HS-27A (cell line): Measurements from ENCODE around the gene YWHAB.

Experiments
- DNase-seq: peaks from one replicate; pipeline ENCODE4 v3.0.0-alpha.2; 2012; ENCODE audit warnings: low read depth, missing footprints

YWHAB gene

DNA sequence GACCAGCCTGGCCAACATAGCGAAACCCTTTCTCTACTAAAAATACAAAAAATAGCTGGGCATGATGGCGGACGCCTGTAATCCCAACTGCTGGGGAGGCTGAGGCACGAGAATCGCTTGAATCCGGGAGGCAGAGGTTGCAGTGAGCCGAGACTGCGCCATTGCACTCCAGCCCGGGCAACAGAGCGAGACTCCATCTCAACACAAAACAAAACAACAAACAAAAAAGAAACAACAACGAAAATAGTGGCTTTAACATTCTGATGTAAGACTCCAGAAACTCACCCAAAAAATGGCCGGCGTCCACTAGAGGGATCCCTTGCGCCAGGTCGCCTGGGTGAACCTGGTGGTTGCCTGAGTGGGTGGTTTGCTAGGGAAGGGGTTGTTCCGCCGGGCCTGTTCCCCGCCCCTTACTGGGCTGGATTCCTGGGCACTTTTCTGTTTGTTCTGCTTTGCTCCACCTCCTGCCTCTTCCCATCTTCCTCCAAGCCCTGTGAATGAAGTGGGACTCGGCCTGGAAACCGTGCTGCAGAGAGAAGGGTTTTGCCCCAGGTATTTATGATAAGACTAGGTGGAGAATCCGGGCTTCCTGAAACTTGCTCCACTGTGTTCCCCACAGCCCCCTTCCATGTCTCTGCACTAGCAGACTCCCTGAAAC lies 25.9 kb downstream of the YWHAB start:
- DNase-seq: no peak

DNA sequence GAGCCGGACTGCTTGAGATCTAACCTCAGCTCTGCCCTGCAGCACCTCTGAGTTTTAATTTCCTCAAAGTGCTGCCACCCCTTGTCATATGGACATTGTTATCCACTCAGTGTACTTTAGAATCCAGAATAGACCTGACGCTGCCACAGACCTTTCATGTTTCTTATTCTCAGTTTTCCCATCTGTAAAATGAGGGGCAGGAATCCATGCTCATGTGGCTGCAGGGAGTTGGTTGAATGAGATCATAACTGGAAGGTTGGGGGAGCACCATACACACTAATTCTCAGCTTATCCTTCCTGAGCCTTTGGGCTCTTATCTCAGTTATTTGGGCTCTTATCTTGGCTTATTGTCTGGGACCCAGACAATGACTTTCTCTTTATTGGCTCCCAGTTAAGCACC lies 26.7 kb downstream of the YWHAB start:
- DNase-seq: no peak

DNA sequence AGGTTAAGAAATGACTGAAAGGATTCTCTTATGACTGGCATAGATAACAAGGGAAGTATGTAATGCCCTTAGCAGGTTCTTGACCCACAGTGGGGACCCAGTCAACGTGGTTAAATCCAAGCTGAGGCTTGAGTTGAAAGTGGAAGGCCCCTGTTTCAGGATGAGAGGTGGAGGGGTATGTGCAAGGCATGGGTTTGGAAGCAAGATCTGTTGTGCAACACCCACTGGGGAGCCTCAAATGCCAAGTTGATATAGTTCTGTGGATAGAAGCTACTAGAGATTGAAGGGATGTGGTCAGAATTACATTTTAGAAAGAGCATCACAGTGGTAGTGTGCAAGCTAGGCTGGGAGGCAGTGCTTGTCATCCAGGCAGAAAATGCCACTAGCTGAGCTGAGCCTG lies 29.4 kb downstream of the YWHAB start:
- no peak for DNase-seq

DNA sequence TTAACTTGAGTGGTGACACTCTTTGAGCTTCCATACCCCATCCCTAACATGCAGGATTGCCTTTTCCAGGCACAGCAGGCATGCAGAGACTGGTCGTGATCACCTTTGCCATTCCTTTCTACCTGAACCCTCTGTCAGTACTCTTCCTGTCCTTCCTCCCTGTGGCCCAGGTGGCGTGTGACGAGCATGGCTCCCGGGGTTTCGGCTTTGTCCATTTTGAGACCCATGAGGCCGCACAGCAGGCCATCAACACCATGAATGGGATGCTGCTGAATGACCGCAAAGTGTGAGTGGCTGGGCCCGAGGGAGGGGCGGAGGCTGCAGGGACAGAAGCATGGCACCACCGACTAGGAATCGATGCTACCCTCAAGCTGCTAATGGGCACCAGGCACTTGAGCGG lies 31.1 kb downstream of the YWHAB start:
- DNase-seq: no peak

DNA sequence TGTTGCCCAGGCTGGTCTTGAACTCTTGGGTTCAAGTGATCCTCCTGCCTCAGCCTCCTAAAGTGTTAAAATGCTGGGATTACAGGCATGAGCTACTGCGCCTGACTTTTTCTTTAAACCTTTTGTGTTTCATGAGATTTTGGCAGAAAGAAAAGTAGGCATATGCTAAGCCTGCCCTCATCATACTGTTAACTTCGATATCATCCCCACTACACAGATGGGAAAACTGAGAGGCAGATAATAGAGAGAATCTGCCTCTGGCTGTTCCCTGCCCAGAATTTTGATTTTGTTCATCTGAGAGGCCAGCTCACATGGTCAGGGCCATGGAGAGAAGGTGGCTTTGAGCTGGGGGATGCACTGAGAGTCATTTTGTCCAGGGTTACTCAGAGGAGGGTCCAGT lies 31.9 kb downstream of the YWHAB start:
- no peak for DNase-seq

DNA sequence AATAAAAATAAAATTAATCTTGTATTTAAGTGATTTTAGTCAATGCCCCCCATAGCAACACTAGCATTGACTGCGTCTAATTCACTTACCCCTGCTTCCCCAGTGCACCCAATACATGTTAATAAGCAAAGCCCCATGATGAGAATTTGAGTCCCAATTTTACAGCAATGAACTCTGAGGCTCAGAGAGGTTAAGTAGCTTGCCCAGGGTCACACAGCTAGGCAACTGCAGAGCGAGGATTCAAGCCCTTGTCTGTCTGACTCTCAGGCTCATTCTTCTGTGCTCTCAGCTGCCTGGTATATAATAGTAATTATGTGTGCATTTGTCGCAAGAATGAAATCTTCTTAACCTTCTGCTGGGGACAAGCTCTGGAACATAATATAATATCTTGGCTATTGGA lies 32.8 kb downstream of the YWHAB start:
- no peak for DNase-seq

DNA sequence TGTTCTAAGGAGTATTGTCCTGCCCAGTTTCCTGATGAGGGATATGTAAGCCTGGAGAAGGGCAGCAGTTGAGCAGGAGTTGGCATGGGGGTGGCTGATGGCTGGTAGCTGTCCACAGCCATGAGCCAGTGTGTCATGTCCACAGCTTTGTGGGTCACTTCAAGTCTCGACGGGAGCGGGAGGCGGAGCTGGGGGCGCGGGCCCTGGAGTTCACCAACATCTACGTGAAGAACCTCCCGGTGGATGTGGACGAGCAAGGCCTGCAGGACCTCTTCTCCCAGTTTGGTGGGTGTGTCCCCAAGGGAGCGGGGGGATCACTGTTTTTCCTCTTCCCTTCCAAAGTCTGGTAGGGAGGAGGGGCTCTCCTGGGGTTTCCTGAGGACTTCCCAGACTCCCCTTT lies 33.3 kb downstream of the YWHAB start:
- no peak for DNase-seq

DNA sequence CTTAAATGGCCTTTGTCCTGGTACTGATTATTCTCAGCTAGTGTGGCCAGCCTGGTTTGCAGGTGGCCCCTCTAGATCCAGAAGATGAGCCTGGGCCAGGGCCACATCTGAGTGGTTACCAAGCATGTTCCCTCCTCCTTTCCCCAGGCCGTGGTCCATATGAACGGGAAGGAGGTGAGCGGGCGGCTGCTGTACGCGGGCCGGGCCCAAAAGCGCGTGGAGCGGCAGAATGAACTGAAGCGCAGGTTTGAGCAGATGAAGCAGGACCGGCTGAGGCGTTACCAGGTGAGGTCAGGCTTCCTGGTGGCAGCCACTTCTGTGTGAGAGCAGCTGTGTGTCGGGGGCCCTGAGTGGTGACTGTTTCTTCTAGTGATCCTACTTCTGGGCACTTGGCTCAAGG lies 35.9 kb downstream of the YWHAB start:
- no peak for DNase-seq

DNA sequence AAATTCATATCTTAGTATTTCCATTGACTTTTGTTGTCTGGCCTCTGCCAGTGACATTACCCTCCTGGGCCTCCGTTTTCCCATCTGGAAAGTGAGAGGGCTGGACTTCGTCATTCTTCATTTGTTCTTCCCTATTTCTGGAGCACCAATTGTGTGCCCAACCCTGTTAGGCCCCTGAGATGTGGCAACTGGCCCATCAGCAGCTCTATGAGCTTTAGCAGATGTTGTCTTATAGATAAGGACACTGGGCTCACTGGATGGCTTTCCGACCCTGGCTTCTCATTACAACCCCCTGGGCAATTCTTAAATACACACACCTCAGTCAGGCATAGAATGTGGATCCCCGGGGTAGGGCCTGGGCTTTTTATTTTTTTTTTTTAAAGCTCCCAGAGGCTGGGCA lies 39.0 kb downstream of the YWHAB start:
- no peak for DNase-seq

DNA sequence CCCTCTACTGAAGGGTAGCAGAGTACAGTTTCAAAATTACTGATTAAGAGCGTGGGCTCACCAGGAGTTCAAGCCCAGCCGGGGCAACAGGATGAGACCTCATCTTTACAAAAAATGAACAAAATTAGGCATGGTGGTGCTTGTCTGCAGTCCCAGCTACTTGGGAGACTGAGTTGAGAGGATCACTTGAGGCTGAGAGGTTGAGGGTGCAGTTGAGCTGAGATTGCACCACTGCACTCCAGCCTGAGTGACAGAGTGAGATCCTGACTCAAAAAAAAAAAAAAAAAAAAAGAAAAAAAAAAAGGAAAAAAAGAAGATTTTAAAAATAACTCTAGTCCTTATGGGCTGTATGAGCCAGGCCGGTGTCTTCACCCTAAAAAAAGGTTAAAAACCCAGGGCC lies 43.1 kb downstream of the YWHAB start:
- no peak for DNase-seq

DNA sequence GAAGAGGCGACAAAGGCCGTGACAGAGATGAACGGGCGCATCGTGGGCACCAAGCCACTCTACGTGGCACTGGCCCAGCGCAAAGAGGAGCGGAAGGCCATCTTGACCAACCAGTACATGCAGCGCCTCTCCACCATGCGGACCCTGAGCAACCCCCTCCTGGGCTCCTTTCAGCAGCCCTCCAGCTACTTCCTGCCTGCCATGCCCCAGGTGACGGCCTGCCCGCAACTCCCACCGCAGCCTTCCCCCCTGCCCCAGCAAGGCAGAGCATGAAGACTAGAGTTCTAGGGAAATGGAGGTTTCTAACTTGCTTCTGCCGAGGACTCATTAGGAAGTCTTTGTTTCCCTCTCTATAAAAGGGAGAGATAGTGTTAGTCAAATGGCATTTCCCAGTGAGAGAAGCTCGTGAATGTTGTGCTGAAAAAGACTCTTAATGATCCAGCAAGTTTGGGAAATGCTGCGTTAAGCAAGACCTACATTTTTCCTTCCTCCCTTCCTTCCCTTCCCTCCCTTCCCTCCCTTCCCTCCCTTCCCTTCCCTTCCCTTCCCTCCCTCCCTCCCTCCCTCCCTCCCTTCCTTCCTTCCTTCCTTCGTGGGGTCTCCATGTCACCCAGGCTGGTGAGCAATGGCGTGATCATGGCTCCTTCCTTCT lies 45.1 kb downstream of the YWHAB start:
- DNase-seq: no peak

DNA sequence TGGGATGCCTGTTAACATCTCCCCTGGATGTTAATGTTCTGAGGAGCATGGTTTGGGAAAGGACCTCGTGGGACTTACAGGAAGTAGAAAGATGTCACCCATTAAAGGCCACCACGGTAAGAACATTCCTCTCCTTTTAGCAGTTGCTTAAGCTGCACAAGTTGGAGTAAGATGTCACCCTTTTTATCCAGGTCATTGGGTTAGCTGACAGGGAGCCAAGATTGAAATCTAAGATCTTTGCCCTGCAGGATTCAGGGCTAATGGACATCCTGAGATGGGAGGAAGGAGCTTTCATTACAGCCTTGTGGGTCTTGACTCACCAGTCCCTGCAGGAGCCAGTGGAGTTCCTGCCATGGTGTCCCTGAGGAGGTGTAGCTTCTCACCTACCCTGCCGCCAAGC lies 46.4 kb downstream of the YWHAB start:
- no peak for DNase-seq

DNA sequence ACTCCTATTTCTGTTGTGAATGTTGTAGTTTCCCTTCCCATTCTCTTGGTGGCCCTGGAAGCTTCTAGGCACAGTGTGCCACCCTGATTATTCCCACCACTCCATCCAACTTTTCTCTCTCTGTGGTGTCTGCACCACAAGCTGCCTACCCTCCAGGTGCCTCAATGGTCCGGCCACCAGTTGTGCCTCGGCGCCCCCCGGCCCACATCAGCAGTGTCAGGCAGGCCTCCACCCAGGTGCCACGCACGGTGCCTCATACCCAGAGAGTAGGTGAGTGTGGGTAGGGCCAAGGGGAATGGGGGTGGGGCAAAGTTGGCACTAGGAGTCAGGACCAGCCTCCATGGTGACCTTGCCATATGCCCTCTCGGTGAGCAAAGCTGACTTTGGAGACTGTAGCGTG lies 47.4 kb downstream of the YWHAB start:
- no peak for DNase-seq

DNA sequence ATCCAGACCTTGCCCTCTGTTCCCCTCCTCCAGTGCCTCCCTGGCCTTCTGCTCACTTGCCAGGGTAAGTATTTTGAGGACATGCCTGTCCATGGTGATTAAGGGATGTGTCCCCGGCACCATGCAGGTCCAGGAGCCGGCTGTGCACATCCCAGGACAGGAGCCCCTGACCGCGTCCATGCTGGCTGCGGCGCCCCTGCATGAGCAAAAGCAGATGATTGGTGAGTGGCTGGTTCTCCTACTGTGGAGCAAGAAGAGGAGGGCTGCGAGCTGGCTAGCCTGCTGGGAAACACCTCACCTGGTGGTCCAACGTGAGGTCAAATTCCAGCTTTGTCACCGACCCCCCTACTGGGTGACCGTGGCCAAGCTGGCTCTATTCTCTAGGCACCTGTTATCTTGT lies 51.0 kb downstream of the YWHAB start:
- no peak for DNase-seq

DNA sequence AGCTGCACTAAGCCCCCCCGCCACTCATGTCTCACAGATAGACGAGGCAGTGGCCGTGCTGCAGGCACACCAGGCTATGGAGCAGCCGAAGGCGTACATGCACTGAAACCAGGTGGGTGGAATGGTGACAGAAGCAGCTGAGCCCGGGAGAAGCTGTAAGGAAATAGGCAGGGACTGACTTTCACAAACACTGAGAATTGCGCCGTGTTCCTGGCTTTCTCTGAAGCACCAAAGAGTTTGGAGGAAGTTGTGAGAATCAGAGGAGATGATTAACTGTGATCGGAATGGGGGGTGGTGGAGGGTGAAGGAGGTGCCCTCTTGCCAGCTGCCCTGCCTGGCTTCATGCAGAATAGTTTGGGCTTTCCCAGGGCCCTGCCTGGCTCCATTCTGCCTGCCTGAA lies 53.1 kb downstream of the YWHAB start:
- no peak for DNase-seq

DNA sequence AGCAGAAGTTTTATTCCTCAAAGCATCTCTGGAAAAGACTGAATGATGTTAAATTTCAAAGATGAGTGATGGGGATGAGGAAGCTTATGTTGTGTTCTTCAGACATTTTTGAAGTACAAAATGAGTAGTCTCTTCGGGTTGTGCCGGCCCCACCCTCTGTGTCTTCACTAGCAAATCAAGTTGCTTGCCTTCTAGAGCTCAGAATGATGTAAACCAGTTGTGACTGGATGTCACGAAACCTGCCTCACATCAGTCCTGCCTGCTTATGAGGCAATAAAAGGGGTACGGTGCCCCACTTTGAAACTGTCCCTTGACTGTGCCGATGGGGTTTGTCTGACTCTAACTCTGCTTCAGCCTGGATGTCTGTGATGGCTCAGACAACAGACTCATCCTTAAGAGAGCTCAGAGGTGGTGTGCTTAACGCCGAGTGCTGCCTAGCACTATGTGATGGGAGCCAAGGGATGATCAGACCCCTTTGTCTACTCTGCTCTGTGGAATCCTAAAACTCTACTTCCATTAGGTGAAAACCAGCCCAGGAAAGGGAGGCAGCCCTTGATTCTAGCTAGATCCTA lies 55.7 kb downstream of the YWHAB start:
- no peak for DNase-seq

DNA sequence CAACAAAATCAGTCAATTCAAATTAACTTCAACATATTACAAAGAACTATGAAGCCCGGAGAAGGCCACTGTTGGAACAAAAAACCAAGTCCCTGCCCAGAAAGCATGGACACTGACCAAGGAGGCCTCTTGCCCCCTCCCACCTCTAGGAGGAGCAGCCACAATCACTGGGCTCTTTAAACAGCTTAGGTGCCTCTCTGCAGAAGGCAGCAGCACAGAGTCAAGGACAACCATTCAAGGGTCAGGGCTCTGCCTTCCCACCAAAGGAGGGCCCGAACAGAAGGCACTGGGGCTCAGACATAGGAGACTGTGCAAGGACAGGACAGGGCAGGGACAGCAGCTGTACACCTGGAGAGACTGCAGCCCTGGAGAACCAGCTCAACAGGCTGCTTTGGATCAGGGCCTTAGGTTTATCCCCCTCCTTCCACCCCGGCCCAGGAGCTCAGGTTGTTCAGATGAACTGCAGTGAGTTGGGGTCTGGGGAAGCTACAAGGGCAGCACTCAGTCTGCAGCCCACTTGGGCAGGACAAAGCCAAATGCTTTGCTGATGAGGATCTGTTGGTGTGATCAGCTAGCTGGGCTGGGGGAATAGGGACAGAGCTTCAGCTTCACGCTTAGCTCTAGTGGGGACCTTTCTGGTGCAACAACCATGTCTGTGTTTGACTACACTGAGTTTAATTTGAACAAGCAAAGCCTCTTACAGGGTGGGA lies 56.9 kb downstream of the YWHAB start:
- DNase-seq: no peak

DNA sequence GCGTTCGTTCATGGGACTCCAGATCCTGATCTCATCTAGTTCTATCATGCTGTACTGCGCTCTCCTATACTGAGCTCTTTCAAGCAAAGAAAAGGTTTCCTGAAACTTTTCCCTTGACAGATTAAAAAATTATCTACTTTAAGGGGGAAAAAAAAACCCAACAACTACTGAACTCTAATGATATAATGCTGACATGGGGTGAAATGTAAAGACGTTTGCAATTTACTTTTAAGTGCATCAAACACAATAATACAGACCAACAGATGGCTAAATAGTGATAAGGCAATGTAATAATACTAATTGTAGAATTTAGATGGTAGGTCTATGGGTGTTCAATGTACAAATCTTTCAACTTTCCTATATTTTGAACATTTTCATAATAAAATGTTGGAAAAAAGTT lies 58.3 kb downstream of the YWHAB start:
- DNase-seq: no peak

DNA sequence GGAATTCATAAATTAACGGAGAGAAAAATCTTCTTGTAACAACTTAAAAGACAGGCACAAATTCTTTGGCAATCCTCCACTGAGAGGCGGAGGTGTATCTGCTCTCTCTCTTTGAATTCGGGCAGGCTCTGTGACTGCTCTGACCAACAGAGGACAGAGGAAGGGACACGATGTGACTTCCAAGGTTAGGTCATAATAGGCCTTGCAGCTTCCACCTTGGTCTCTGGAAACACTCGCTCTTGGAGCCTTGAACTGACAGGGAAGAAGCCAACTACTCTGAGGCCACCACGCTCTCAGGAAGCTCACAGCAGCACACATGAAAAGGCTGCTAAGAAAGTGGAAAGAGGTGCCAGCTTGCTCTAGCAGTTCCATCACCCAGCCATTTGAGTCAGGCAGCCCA lies 59.8 kb downstream of the YWHAB start:
- no peak for DNase-seq

DNA sequence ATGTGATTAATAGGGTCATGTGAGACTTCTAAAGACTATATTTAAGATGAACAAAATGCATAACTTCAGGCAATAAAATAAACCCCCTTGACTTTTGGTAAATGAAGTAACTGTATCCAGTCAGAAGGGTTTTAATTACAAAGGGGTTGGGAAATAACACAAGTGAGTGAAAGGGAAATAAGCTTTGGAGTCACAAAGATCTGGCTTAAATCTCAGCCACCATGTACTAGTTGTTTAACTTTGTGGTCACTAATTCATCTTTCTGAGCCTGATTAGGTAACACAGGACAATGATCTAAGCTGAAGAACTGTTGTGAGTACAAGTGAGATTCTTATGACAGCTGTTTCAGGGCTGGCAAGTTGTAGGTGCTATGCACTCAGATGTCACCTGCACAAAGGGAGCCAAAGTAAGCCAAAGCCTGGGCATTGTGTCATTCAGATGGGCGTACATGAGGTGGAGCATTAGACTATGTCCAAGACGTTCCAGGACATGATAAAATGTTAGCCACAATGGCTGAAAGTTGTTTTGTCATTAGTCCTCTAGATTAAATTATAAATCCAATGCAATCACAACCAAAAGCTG lies 60.9 kb downstream of the YWHAB start:
- DNase-seq: no peak

DNA sequence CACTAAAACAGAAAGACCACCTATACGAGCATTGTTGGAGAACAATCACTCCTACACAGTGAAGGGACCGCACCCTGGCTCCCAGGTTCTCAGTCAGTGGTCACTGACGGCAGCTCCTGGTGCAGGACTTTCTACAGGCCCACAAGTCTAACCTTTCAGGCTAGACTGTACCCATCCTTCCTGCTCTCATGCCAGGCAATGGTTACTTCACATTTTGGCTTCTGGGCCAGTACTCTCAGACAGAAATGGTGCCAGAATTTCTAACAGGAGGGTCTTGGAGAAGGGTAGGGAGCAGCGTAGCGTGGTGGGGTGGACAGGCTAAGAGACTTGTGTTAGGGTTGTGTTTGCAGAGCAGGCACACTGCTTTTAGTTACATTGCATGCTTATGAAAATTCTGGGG lies 62.6 kb downstream of the YWHAB start:
- no peak for DNase-seq

DNA sequence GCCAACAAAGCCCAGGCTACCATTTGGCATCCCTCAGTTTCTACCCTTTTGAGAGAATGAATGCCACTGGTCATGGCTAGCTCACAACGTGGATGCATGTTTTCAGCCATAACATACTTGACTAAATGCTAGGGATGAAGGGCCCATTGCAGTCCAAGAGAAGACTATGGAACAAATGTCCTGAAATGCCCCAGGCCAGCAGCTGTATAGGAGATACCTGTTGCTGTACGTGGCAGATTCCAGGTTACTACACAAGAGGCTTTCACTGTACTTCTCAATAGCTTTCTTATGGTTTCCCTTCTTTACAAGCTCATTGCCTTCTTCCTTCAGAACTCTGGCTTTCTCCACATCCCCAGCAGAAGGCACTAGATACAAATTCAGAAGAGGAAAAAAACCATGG lies 63.0 kb downstream of the YWHAB start:
- no peak for DNase-seq

DNA sequence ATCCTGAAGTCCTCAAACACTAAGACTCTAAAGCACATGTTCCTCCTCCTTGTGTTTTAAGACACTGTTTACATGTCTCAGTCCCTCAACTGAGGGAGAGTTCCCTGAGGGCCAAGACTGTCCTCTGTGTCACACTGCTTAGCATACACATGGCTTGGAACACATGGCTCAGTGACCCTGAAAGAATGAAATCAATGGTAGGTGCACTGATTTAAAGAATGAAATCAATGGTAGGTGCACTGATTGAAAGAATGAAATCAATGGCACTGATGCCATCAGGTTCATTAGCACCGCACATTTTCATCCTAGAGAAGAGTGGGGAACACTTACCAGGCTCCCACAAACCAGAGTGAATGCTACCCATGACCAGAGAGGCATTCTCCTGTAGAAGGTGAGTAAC lies 64.9 kb downstream of the YWHAB start:
- DNase-seq: no peak
